Right lung (tissue), 5 donors: ENCODE data around the gene ITGA1. TPM values are rescaled to one million over a fixed set of nuclear protein-coding genes. Genes with fewer than 3 reads are reported as not detected.
"Not testable (repeated sequence)": the region's sequence is repeated elsewhere in the genome, so short reads cannot be mapped to it uniquely, and the experiment has no call there.

Experiments used
- DNase-seq, 2 donors: peaks; one replicate each; pipeline ENCODE4 v3.0.0-alpha.2; 2013
- polyA plus RNA-seq, 5 donors: library from polyadenylated mRNA; unstranded; fragments of 120-200 nt; gene quantifications; one replicate each; pipeline versions ENCODE4 v1.2.1 to v1.2.3, GENCODE V29; 2013; ENCODE audit warnings: inconsistent platforms in 1 of 5, low replicate concordance in 1 of 5; ENCODE audit not compliant: insufficient read length in 5 of 5, insufficient read depth in 1 of 5

The ITGA1 gene
- polyA plus RNA-seq, 5 donors: 32.4 to 104 (median 93.9) TPM

- DNase-seq: peak; percentile 94 to 95
Measured at GRCh38 chr5:52799983-52800393, 12.3 kb downstream of the ITGA1 start.

- DNase-seq: peak in 1 of 2 donors; percentile 41
Measured at GRCh38 chr5:52800394-52801213, 12.9 kb downstream of the ITGA1 start.

- DNase-seq: no peak
Measured at GRCh38 chr5:52801329-52801728, 13.6 kb downstream of the ITGA1 start.

GRCh38 chr5:52802272-52802973 lies 14.7 kb downstream of the ITGA1 start:
- DNase-seq: no peak

- no peak for DNase-seq
Measured at GRCh38 chr5:52802974-52803336, 15.2 kb downstream of the ITGA1 start.

GRCh38 chr5:52804387-52804791 lies 16.7 kb downstream of the ITGA1 start:
- DNase-seq: no peak

GRCh38 chr5:52804981-52805380 lies 17.3 kb downstream of the ITGA1 start:
- no peak for DNase-seq

GRCh38 chr5:52805615-52806014 lies 17.9 kb downstream of the ITGA1 start:
- DNase-seq: no peak

GRCh38 chr5:52807037-52807436 lies 19.3 kb downstream of the ITGA1 start:
- no peak for DNase-seq

GRCh38 chr5:52807723-52808122 lies 20.0 kb downstream of the ITGA1 start:
- DNase-seq: no peak

GRCh38 chr5:52808316-52808901 lies 20.7 kb downstream of the ITGA1 start:
- no peak for DNase-seq

- DNase-seq: no peak
Measured at GRCh38 chr5:52809884-52810283, 22.2 kb downstream of the ITGA1 start.

GRCh38 chr5:52810426-52810825 lies 22.7 kb downstream of the ITGA1 start:
- no peak for DNase-seq

- no peak for DNase-seq
Measured at GRCh38 chr5:52811067-52811749, 23.5 kb downstream of the ITGA1 start.

GRCh38 chr5:52814352-52815148 lies 26.8 kb downstream of the ITGA1 start:
- no peak for DNase-seq

- no peak for DNase-seq
Measured at GRCh38 chr5:52817818-52818217, 30.1 kb downstream of the ITGA1 start.

GRCh38 chr5:52818360-52818759 lies 30.6 kb downstream of the ITGA1 start:
- DNase-seq: no peak

- DNase-seq: not testable (repeated sequence)
Measured at GRCh38 chr5:52818807-52819206, 31.1 kb downstream of the ITGA1 start.

GRCh38 chr5:52821901-52822300 lies 34.2 kb downstream of the ITGA1 start:
- peak in 1 of 2 donors; percentile 42 for DNase-seq

- peak; percentile 65 to 67 for DNase-seq
Measured at GRCh38 chr5:52822437-52822836, 34.7 kb downstream of the ITGA1 start.

GRCh38 chr5:52824827-52825226 lies 37.1 kb downstream of the ITGA1 start:
- DNase-seq: no peak
